HG03575 (cell line): ENCODE data around the gene ZBED3.
"Not testable (repeated sequence)": the region's sequence is repeated elsewhere in the genome, so short reads cannot be mapped to it uniquely, and the experiment has no call there.

ENCODE experiments used
- ATAC-seq: cut with Tn5 transposase; IDR thresholded peaks from one replicate; pipeline ENCODE4 v1.9.1; 2021; ENCODE audit not compliant: unreplicated experiment, insufficient number of reproducible peaks, low FRiP score; ENCODE audit errors: extremely low read depth

The ZBED3 gene

GRCh38 chr5:77086689-77087483 lies at the start of gene ZBED3:
Gene ZBED3 (minus strand): TSS chr5:77087285. CDS start chr5:77077878, 9,407 bp downstream.
- ATAC-seq = no peak

GRCh38 chr5:77133061-77133758 lies 46.1 kb upstream of the ZBED3 start:
- no peak for ATAC-seq

- ATAC-seq = no peak
Measured at GRCh38 chr5:77131361-77131760, 44.3 kb upstream of the ZBED3 start.

- no peak for ATAC-seq
Measured at GRCh38 chr5:77129391-77129990, 42.4 kb upstream of the ZBED3 start.

- ATAC-seq = no peak
Measured at GRCh38 chr5:77128411-77129061, 41.5 kb upstream of the ZBED3 start.

DNA sequence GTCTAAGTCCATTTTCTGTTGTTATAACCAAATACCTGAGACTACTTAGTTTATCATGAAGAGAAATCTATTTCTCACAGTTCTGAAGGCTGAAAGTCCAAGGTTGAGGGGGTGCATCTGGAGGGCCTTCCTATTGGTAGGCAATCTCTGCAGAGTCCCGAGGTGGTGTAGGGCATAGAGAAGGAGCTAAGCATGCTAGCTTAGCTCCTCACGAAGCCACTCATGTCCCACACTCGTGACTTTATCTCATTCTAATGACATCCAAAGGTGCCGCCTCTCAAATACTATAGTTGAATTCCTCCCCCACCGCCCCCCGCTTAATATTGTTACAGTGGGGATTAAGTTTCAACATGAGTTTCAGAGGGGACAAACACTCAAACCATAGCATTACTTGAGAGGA lies 36.0 kb upstream of the ZBED3 start:
- no peak for ATAC-seq

- ATAC-seq = no peak
Measured at GRCh38 chr5:77120706-77121105, 33.6 kb upstream of the ZBED3 start.

DNA sequence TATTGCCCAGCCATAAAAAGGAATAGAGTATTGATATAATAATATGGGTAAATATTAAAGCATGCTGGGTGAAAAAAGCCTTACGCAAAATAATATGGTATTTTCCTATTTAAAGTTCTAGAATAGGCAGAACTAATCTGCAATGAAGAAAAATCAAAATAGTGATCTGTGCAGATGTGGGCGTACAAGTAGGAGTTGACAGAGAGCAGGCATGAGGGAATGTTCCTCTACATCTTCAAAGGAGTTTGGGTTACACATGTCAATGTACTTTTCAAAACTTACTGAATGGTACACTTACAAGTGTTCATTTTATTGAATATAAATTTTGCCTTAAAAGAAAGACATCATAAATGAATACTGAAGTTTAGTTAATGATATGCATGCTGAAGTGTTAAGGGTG lies 33.0 kb upstream of the ZBED3 start:
- no peak for ATAC-seq

- no peak for ATAC-seq
Measured at GRCh38 chr5:77117161-77117560, 30.1 kb upstream of the ZBED3 start.

- not testable (repeated sequence) for ATAC-seq
Measured at GRCh38 chr5:77107035-77107434, 19.9 kb upstream of the ZBED3 start.

DNA sequence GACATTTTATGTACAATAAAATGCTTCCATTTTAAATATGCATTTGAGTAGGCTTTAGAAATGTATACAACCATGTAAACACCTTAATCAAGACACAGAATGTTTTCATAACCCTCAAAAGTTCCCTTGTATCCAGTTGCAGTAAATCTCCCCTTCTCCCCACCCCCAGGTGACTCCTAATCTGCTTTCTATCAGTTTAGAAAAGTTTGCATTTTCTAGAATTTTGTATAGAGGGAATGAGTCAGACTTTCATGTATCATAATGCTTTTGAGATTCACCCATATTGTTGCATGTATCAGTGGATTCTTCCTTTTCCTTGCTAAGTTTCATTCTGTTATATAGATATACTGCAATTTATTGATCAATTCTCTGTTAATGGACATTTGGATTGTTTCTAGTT lies 17.7 kb upstream of the ZBED3 start:
- no peak for ATAC-seq

DNA sequence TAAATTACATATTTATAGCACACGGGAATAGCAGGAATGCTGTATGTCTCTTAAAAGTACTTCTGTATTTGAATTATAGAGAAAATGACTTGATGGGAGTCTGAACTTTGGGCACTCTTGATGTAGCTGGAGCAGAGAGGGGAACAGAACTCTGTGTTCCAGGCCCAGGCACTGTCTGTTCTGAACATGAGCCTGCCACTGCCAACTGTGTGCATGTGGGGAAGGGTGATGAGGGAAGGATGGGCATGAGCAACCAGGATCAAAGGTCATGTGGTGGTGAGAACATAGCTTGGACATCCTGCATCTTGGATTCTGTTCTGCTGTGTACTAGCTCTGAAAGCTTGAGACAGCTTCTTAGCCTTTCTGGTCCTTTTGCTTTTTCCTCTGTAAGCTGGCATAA lies 16.4 kb upstream of the ZBED3 start:
- ATAC-seq = no peak

GRCh38 chr5:77102549-77102948 lies 15.5 kb upstream of the ZBED3 start:
- ATAC-seq = no peak

GRCh38 chr5:77101298-77101697 lies 14.2 kb upstream of the ZBED3 start:
- ATAC-seq = no peak

- ATAC-seq = no peak
Measured at GRCh38 chr5:77095189-77095588, 8.1 kb upstream of the ZBED3 start.

DNA sequence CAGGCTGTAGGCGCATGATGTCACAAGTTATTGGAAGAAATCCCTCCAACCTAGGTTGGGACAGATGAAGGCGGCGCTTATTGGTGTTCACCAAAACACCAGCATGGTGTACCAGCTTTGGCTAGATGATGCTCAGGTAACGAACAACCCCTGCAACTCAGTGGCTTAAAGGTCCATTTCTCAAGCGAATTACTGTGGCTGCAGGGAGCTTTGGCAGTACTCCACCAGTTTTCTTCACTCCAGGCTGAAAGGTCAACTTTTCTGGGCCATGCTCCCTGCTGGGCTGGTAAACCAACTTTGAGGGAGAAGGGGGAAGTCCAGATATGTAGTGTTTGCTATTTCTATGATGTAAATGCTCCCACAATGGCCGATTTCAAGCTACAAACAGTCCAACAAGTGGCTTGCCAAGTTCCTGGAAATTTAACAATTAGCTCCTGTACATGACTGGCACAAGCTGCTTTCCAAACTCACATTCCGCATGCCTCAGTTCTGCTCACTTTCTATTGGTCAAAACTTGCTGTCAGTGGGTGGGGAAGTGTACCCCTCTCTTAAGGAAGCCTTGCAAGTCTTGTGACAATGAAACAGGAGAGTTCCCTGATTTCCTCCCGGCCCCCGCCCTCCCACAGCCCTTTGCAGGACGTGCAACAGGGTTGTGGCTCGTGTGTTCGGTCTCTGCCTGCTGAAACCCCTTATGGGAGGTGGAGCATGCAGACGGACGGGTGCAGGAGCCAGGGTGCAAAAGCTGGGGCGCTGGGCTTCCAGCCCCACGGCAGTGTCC lies 588 bp upstream of the ZBED3 start:
- ATAC-seq = no peak

DNA sequence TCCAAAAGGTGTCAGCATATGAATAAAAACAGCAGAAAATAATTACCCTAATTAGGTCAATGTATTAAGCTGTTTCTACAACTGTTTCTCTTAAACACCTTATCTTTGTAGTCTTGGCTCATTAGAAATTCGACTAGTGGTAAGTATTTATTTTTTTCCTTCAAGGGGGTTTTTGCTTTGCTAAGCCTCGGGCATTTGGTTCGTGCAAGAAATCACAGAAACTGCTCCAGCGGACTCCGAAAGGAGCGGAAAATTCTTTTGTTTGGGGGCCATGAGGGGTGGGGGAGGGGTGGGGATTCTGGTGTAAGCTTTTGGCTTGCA lies 757 bp downstream of the ZBED3 start:
- no peak for ATAC-seq

DNA sequence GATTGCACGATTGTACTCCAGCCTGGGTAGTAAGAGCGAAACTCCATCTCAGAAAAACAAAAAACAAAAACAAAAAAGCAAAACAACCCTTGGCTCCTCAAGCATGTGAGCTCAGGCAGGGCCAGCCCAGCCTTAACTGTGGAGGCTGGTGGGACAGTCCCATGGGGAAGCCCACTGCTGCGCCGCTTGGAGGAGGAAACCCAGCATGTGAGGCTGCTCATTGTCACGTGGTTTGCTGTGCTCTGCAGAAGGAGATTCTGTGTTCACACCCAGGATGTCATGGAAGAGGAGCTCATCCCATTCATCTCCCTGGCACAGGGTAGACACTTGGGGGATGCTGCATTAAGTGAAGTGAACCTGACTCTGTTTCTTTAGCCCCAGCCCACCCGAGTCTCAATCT lies 4.0 kb downstream of the ZBED3 start:
- no peak for ATAC-seq

DNA sequence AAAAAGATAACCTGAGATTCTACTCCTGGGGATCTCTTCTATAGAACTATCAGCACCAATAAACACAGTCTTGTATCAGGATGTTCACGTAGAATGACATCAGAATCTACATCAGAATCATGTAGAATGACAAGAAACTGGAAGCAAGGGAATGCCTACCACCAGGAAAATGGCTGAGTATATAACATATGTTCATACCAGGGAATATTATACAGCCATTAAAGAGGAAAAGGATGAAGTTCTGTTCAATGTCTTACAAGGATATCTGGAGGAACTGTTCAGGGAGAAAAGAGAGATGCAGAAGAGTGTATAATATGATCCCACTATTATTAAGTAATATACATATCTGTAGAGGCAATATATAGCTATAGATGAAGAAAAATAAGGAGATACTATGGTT lies 4.8 kb downstream of the ZBED3 start:
- ATAC-seq = no peak
